Islet precursor cell (in vitro differentiated cells): ENCODE measurements around the gene ABCC1.
"Not testable (repeated sequence)": the region's sequence is repeated elsewhere in the genome, so short reads cannot be mapped to it uniquely, and the experiment has no call there.

Experiments
- DNase-seq: peaks from one replicate; pipeline ENCODE4 v3.0.0-alpha.2; 2018

The ABCC1 gene

DNA sequence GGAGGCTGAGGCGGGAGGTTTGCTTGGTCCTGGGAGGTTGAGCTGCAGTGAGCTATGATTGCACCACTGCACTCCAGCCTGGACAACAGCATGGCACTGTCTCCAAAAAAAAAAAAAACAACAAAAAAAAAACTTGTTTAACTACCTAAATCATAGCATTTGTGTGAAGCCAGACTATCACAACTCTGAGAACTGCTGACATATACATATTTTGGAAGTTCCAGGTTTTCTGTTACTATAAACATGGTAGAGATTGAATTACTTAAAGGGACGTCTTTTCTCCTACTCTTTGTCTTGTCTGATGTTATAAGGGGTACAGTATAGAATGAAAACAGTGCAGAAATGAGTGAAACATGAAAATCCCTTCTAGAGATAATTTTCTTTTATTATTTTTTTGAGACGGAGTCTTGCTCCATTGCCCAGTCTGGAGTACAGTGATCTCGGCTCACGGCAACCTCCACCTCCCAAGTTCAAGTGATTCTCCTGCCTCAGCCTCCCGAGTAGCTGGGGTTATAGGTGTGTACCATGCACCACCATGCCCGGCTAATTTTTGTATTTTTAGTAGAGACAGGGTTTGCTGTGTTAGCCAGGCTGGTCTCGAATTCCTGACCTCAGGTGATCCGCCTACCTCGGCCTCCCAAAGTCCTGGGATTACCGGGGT lies 18.4 kb downstream of the ABCC1 start:
- no peak for DNase-seq

DNA sequence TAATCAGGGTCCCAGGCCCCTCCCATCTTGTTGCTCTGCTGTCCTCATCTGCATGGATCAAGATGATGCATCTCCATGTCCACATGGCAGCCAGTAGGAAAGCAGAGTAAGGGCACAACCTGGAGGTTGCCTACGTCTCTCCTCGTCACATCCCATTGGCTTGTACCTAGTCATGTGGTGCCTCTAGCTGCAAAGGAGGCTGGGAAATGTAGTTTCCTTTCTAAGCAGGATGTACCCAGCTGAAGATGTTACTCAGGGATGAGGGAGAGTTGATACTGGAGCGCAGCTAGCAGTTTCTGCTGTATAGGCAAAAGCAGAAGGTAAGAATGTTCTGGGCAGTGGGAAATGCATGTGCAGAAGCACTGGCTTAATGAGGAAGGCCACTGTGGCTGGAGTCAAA lies 20.8 kb downstream of the ABCC1 start:
- no peak for DNase-seq

GRCh38 chr16:15970743-15971439 lies 21.5 kb downstream of the ABCC1 start:
- no peak for DNase-seq

GRCh38 chr16:15971440-15971815 lies 22.0 kb downstream of the ABCC1 start:
- no peak for DNase-seq

DNA sequence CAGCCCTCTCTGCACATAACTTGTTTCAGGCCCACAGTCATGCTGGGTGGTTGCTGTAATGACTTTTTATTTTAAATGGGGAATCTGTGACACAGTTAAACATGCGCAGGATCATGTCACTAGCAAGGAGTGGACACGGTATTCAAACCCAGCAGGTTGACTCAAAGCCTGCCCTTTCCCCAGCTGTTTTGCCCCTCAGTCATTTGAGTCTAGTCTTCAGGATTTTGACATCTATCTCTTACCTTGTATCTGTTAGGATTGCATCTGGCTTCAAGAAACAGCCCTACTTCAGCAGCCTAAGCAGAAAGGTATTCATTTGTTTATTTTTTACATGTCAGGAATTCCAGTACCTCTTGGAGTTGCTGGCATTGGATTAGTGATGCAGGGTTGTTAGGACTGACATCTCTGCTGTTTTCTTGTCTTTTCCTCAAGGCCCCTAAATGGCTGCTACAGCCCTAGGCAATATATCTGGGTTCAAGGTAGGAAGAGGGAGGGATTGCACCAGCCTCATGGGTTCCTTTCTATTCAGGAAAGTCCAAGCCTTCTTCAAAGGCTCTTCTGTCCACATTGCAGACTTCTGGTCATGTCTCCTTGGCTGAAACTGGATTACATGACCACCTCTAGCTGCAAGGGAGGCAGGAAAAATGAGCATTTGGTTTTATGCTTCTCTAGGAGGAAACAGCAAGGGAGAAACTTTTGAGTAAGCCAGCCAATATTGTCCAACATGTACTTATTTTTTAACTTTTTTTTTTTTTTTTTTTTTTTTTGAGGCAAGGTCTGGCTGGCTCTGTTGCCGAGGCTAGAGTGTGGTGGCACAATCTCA lies 22.8 kb downstream of the ABCC1 start:
- no peak for DNase-seq

DNA sequence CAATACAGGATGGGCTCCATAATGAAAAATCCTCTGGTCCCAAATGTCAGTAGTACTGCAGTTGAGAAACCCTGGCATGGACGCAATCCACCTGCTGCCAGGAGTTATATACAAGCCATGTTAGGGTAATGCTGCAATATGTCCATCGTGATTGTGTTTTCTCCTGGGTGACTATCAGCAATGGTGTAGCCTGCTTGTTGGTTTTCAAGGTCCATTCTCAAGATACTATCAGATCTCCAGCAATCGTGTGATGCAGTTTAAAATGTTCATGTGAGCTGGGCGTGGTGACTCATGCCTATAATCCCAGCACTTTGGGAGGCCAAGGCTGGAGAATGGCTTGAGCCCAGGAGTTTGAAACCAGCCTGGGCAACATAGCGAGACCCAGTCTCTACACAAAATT lies 24.0 kb downstream of the ABCC1 start:
- DNase-seq = no peak

GRCh38 chr16:15974057-15974456 lies 24.6 kb downstream of the ABCC1 start:
- DNase-seq = no peak

DNA sequence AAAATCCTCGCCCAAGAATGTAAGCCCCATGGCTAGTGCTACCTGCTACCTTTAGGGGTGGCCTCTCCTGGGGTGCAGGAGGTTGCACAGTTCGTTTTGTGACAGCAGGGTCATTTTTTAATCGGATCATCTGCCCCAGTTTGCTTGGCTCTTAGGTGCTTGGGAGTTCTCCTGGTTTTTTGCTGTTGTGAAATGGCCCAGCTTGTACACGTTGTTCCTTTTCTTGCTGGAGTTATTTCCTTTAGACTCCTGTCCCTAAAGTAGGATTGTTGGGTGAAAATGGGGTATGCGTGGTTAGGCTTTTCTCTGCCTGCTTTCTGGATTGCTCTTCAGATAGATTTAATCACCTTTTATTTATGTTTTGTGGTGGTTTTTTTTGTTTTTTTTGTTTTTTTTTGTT lies 25.8 kb downstream of the ABCC1 start:
- DNase-seq = no peak

DNA sequence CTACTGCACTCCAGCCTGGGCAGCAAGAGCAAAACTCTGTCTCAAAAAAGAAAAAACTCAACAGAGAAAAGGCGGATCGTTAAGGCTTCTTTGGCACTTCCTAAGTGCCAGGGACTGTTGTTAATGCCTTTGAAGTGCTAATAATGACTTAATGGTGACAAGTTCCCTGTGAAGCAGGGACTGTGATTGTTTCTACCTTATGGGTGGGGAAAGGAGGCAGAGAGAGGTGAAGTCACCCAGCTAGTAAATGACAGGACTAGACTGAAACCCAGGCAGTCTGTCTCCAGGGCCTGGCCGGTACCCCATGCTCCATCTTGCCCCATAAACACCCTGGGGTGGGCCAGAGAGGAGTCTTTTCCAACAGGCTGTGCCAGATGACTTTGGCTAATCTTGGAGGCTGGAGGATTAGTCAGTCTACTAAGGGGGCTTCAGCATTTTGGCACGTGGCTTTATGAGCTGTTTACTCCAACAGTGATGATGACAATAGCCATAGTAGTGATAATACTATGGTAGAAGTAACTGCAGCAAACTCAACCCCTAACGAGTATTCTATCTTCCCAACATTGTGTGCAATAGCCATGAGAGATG lies 26.9 kb downstream of the ABCC1 start:
- no peak for DNase-seq

DNA sequence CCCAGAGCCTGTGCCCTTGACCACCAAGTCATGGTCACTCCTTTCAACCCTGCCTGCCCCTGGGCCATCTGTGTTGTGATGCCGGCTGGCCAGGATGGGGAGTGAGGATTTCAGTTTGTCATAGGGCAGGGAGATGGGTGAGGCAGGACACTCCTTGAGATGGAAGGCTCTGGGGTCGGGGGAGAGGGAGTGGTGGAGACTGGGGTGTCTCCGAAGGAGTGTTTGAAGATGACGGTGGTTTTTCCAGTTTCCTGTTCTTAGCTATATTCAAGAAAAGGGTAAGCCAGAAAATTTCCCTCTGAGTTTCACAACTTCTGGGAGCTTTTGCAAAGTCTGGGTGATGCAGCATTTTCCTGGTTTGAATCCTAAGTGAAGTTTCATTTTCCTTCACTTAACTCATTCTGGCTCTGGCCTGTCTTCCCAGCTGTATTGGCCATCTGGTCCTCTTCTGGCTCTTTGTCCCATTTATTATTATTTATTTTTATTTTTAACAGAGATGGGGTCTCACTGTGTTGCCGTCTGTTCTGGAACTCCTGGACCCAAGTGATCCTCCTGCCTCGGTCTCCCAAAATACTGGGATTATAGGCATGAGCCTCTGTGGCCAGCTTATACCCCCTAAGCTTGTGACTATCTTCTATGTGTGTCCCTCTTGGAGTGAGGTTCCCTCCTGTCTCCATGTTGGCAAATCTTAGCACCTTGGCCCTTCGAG lies 27.7 kb downstream of the ABCC1 start:
- no peak for DNase-seq

GRCh38 chr16:15979801-15980200 lies 30.4 kb downstream of the ABCC1 start:
- no peak for DNase-seq

- DNase-seq = no peak
Measured at GRCh38 chr16:15980329-15980728, 30.9 kb downstream of the ABCC1 start.

DNA sequence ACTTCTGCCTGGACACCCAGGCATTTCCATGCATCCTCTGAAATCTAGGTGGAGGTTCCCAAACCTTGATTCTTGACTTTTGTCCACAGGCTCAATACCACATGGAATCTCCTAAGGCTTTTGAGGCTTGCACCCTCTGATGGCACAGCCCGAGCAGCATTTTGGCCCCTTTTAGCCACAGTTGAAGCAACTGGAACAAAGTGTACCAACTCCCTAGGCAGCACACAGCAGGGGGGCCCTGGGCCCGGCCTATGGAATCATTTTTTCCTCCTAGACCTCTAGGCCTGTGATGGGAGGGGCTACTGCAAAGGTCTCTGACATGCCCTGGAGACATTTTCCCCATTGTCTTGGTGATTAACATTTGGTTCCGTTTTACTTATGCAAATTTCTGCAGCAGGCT lies 32.0 kb downstream of the ABCC1 start:
- no peak for DNase-seq

- DNase-seq = not testable (repeated sequence)
Measured at GRCh38 chr16:15982194-15982915, 32.9 kb downstream of the ABCC1 start.

DNA sequence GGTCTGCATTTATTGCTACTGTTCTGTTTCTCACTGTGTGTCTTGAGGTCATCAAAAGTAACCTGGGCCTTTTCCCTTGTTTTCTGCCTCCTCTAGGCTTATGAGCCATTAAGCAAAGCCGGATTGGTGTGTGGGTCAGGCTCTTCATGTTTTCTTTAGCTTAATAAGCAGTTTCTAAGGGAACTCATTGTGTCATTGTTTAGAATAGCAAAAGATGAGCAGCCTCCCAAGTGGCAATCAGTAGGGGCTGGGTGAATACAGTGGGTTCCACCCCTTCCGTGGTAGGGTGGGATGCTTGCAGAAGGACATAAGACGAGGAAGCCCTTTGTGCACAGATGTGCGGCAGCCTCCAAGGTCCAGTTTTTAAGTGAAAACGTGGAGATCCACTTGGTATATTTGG lies 34.5 kb downstream of the ABCC1 start:
- no peak for DNase-seq

- no peak for DNase-seq
Measured at GRCh38 chr16:15985144-15985543, 35.7 kb downstream of the ABCC1 start.

GRCh38 chr16:15986261-15986660 lies 36.8 kb downstream of the ABCC1 start:
- no peak for DNase-seq

DNA sequence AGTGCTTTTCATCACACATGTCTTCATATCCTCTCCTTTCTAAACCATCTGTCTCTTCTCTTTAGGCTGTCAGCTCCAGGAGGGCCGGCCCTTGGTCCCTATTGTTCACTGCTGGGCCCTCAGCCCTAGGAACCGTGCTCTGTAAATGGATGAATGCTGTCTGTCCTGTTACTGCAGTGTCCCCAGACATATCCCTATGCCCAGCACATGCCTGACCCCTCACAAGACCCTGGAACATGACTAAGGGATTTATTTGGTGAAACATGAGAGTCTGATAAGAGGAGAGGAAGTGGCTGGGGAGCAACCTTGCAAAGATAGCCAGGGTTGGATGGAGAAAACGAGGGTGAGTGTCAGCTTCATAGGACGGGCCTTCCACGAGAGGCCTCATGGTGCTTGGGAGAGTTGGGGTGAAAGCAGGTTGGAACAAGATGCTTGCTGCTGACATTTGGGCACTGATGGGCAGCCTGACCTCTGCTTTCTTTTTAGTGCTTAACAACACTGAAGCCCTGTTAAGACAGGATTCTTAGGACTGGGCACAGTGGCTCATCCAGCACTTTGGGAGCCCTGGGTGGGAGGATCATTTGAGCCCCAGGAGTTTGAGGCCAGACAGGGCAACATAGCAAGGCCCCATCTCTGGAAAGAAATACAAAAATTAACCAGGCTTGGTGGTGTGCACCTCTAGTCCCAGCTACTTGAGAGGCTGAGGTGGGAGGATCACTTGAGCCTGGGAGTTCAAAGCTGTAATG lies 39.0 kb downstream of the ABCC1 start:
- DNase-seq = no peak

GRCh38 chr16:15990902-15991301 lies 41.5 kb downstream of the ABCC1 start:
- no peak for DNase-seq

- no peak for DNase-seq
Measured at GRCh38 chr16:15993128-15993527, 43.7 kb downstream of the ABCC1 start.

DNA sequence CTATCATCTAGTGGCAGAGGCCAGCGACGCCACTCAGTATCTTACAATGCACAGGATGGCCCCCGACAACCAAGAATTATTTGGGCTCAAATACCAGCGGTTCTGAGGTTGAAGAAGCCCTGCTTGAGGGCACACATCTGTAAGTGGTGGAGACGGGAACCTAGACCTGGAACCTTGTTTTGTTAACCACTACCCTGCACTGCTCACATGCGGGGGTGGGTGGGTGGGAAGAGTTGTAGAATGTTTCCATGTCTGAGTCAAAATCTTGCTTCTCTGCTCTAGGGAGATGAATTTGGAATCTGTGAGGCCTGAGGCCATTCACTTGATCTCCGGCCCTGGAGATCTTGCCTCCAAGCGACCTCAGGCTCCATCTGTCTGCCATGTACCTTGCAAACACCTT lies 44.1 kb downstream of the ABCC1 start:
- no peak for DNase-seq
